A673 (cell line): ENCODE measurements around the gene SMC5.

Experiments
- CTCF ChIP-seq: fragments of 300-800, 200-600 bp; sonication (generic); conservative IDR thresholded peaks from 2 replicates; pipeline ENCODE4 v1.5.1; 2017; ENCODE audit warnings: low read depth, mild to moderate bottlenecking, antibody characterized with exemption, low read length, moderate library complexity, mixed read lengths
- EZH2 ChIP-seq: fragments of 200-600 bp; sonication (generic); IDR thresholded peaks from 2 replicates; pipeline ENCODE4 v1.6.1; 2017; ENCODE audit warnings: borderline replicate concordance, low read depth, mild to moderate bottlenecking, mixed read lengths, antibody characterized with exemption, low read length; ENCODE audit not compliant: poor library complexity, severe bottlenecking

- no peak for TF ChIP-seq CTCF
- no peak for TF ChIP-seq EZH2
Measured at GRCh38 chr9:70228118-70228517, 30.7 kb upstream of the SMC5 start.
